ENCODE results near the gene OPN1SW. TPM values are rescaled to one million over a fixed set of nuclear protein-coding genes. Genes with fewer than 3 reads are reported as not detected.

OPN1SW gene
- total and polyA plus RNA-seq, 9 of the 15 experiments (the other 6 are each of a cell fraction or from before 2014, with no cell fraction given) = 0.84 to 1.0 TPM; not detected in 7

DNA sequence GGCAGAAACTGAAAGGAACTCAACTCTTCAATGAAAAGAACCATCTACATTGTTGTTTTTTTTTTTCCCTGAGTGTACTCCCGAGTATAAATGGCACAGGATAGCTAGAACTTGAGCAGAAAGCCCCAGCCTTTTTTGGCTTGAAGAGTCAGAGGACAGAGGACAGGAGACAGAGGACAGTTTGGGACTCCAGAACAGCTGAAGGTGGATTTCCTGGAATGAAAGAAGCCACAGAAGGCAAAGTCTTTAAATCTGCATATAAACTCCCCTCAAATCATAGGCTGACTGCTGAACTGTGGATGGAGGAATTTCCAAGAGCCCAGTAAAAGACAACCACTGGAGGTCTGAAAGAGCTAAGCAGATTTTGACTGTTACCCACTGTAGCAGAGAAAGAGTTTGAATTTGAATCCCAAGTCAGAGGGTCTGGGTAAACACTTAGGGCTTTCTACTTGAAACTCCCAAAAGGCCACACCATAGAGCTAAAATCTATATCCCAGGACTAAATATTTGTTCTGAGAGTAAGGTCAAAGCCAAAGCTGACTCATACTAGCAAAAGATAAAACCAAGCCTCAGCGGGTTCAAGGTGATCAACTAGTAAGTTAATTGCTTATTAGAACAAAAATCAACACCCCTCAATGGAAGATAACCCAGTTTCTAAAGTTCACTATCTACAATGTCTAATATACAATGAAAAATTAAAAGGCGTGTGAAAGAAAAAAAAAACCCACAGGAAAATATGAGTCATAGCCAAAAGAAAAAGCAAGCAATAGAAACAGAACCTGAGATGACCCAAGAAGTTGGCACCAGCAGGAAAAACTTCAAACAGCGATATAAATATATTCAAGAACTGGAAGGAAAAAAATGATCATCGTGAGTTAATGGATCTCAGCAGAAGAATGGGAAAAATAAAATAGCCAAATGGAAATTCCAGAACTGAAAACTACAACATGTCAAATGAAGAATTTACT, 1.8 kb upstream of the OPN1SW start (continued):
- TF ChIP-seq, protein P1, sequence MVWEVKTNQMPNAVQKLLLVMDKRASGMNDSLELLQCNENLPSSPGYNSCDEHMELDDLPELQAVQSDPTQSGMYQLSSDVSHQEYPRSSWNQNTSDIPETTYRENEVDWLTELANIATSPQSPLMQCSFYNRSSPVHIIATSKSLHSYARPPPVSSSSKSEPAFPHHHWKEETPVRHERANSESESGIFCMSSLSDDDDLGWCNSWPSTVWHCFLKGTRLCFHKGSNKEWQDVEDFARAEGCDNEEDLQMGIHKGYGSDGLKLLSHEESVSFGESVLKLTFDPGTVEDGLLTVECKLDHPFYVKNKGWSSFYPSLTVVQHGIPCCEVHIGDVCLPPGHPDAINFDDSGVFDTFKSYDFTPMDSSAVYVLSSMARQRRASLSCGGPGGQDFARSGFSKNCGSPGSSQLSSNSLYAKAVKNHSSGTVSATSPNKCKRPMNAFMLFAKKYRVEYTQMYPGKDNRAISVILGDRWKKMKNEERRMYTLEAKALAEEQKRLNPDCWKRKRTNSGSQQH (CRISPR knock-in tag; IDR thresholded peaks at IDR 0.05) = no peak
- TF ChIP-seq NFRKB (IDR thresholded peaks at IDR 0.05; ENCODE audit: low read depth) (no peak; the same call in 1 of the 2 replicates), EWSR1 (IDR thresholded peaks at IDR 0.05; ENCODE audit: borderline replicate concordance, low read depth, partially characterized antibody) (no peak), HMGXB4 (CRISPR knock-in tag; IDR thresholded peaks at IDR 0.05) (no peak), DIDO1 (tag; IDR thresholded peaks at IDR 0.05; ENCODE audit: low read depth) (no peak), FOXA1 (IDR thresholded peaks at IDR 0.05; ENCODE audit: borderline replicate concordance) (no peak), TAF15 (IDR thresholded peaks at IDR 0.05; ENCODE audit: low read depth, low read length) (no peak), NCOA2 (IDR thresholded peaks at IDR 0.05; ENCODE audit: partially characterized antibody in 2 of 2) (no peak), TEAD4 (IDR thresholded peaks at IDR 0.05; ENCODE audit: low read length) (no peak), TEAD4 (CRISPR knock-in tag; IDR thresholded peaks at IDR 0.05; ENCODE audit: borderline replicate concordance) (no peak), SREBF2 (CRISPR knock-in tag; IDR thresholded peaks at IDR 0.05) (no peak), WHSC1 (IDR thresholded peaks at IDR 0.05; ENCODE audit: low read length) (no peak), DDX20 (tag; IDR thresholded peaks at IDR 0.05; ENCODE audit: low read depth) (no peak), CXXC5 (CRISPR knock-in tag; IDR thresholded peaks at IDR 0.05) (no peak), ZNF740 (CRISPR knock-in tag; IDR thresholded peaks at IDR 0.05) (no peak), ZNF740 (tag; IDR thresholded peaks at IDR 0.05) (no peak), FOS (IDR thresholded peaks at IDR 0.05; ENCODE audit: extremely low read depth, insufficient read length) (no peak), ZNF41 (CRISPR knock-in tag; conservative IDR thresholded peaks at IDR 0.05) (no peak), POLR2H (tag; IDR thresholded peaks at IDR 0.05; ENCODE audit: low read depth) (peak; percentile 36), IFI16 (CRISPR knock-in tag; IDR thresholded peaks at IDR 0.05) (no peak), TCF3 (CRISPR knock-in tag; IDR thresholded peaks at IDR 0.05) (no peak)
- TF ChIP-seq, protein P2, sequence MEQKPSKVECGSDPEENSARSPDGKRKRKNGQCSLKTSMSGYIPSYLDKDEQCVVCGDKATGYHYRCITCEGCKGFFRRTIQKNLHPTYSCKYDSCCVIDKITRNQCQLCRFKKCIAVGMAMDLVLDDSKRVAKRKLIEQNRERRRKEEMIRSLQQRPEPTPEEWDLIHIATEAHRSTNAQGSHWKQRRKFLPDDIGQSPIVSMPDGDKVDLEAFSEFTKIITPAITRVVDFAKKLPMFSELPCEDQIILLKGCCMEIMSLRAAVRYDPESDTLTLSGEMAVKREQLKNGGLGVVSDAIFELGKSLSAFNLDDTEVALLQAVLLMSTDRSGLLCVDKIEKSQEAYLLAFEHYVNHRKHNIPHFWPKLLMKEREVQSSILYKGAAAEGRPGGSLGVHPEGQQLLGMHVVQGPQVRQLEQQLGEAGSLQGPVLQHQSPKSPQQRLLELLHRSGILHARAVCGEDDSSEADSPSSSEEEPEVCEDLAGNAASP (IDR thresholded peaks at IDR 0.05) = no peak

Measured in K562 (cell line).